Measurements from ENCODE around the gene KCNH2.

DNA sequence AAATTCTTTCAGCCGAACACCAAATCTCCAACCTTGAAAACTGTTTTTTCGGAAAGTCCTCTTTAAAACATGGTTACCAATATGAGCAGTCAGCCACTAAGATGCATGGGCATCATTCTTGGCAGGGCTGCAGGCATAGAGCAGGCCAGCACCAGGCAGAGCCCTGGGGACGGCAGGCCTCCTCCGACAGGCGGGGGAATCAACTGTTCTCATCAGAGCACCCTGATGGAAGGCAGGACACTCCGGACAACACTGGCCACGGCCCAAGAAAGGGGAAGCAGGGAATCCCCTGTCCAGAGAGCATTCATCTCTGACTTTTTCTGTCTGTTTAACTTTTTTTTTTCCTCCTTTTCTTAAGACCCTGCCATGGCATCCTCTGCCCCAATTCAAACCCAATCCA, 11.3 kb upstream of the KCNH2 start:
- TF ChIP-seq POLR2AphosphoS5 (IDR thresholded peaks at IDR 0.05; ENCODE audit: low read depth, low read length) (no peak), POLR2A (IDR thresholded peaks at IDR 0.05; ENCODE audit: low read depth, low read length) (no peak)

Data from GM12892 (cell line).